ENCODE results near the gene TMTC2.
"Not testable (repeated sequence)": the region's sequence is repeated elsewhere in the genome, so short reads cannot be mapped to it uniquely, and the experiment has no call there.

Gene TMTC2

GRCh38 chr12:83089575-83089974, 402.9 kb downstream of the TMTC2 start:
- no peak for DNase-seq

- no peak for DNase-seq
Measured at GRCh38 chr12:83092129-83092528, 405.4 kb downstream of the TMTC2 start.

GRCh38 chr12:83092606-83093005, 405.9 kb downstream of the TMTC2 start:
- DNase-seq: no peak

- DNase-seq: no peak
Measured at GRCh38 chr12:83093426-83093825, 406.7 kb downstream of the TMTC2 start.

- no peak for DNase-seq
Measured at GRCh38 chr12:83097643-83098342, 411.1 kb downstream of the TMTC2 start.

- DNase-seq: no peak
Measured at GRCh38 chr12:83099436-83099835, 412.7 kb downstream of the TMTC2 start.

GRCh38 chr12:83102499-83102898, 415.8 kb downstream of the TMTC2 start:
- DNase-seq: no peak

- DNase-seq: no peak
Measured at GRCh38 chr12:83106873-83107272, 420.2 kb downstream of the TMTC2 start.

- DNase-seq: no peak
Measured at GRCh38 chr12:83110424-83110823, 423.7 kb downstream of the TMTC2 start.

GRCh38 chr12:83113945-83114344, 427.2 kb downstream of the TMTC2 start:
- no peak for DNase-seq

GRCh38 chr12:83114966-83115365, 428.3 kb downstream of the TMTC2 start:
- DNase-seq: no peak

- DNase-seq: not testable (repeated sequence)
Measured at GRCh38 chr12:83117926-83118325, 431.2 kb downstream of the TMTC2 start.

GRCh38 chr12:83121897-83122622, 435.4 kb downstream of the TMTC2 start:
- no peak for DNase-seq

- DNase-seq: no peak
Measured at GRCh38 chr12:83122623-83122934, 435.9 kb downstream of the TMTC2 start.

- DNase-seq: no peak
Measured at GRCh38 chr12:83123039-83123438, 436.3 kb downstream of the TMTC2 start.

- no peak for DNase-seq
Measured at GRCh38 chr12:83128540-83128939, 441.8 kb downstream of the TMTC2 start.

- DNase-seq: no peak
Measured at GRCh38 chr12:83130178-83130577, 443.5 kb downstream of the TMTC2 start.

- DNase-seq: no peak
Measured at GRCh38 chr12:83132360-83132759, 445.7 kb downstream of the TMTC2 start.

- DNase-seq: no peak
Measured at GRCh38 chr12:83136411-83136810, 449.7 kb downstream of the TMTC2 start.

GRCh38 chr12:83140135-83140534, 453.4 kb downstream of the TMTC2 start:
- DNase-seq: no peak

- no peak for DNase-seq
Measured at GRCh38 chr12:83141460-83141994, 454.8 kb downstream of the TMTC2 start.

- no peak for DNase-seq
Measured at GRCh38 chr12:83142914-83143313, 456.2 kb downstream of the TMTC2 start.

- no peak for DNase-seq
Measured at GRCh38 chr12:83143950-83144349, 457.2 kb downstream of the TMTC2 start.

- no peak for DNase-seq
Measured at GRCh38 chr12:83145325-83145840, 458.7 kb downstream of the TMTC2 start.

Data from T-helper 9 cell (primary cell).